ENCODE results near the gene ZIC3.
"Not testable (repeated sequence)": the region's sequence is repeated elsewhere in the genome, so short reads cannot be mapped to it uniquely, and the experiment has no call there.

Gene ZIC3

DNA sequence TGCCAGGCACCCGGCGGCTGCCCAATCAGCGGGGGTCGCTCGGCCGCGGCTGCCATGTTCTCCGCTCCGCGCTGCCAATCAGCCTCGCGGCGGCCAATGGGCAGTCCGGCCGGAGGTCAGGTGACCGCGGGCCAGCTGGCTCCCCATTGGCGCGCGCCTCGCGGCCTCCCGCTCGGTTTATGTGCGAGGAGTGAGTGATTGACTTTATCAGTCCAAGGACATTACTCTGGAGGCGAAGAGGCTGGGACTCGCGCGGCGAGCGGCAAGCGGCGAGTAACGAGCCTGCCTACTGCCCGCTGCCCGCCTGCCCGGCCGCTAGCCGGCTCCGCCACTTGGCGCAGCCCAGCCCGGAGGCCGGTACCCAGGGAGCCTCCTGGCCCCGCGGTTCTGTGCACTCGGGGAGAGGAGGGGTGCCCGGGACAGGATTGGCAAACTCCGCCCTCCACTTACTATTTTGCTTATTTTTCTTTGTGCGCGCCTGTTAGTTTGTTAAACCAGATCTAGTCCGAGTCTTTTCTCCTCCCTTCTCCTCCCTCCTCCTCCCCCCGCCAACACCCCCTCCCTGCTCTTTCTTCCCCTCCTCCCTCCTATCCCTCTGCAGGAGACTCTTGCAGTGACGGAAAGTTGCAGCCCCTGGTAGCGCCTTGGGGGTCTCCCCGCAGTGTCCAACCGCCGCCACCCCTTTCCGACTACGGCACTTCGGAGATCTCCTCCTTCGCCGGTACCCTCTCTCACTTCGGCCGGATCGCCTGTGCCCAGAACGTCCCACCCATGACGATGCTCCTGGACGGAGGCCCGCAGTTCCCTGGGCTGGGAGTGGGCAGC is at the start of gene ZIC3:
Gene ZIC3 (plus strand): TSS at position 207 of the 825 bp plus-strand sequence. CDS start 565 bp downstream, at position 772.
- DNase-seq, result no peak

DNA sequence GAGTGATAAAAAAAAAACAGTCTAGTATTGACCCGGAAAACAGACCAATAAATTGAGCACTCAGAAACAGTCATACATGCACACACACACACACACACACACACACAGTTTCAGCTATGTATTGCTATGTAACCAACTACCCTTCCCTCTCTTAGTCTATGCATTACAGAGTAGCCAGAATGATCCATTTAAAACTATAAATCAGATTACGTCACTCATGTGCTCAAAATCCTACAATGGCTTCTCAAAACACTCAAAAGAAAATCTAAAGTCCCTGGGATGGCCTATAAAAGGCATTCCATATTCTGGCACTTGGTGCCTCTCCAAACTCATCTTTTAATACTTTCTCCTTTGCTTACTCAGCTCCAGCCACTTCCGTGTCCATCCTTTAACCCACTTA is 46.5 kb upstream of the ZIC3 start:
- DNase-seq, result no peak

- DNase-seq, result no peak
Measured at GRCh38 chrX:137545711-137546651, 19.9 kb upstream of the ZIC3 start.

DNA sequence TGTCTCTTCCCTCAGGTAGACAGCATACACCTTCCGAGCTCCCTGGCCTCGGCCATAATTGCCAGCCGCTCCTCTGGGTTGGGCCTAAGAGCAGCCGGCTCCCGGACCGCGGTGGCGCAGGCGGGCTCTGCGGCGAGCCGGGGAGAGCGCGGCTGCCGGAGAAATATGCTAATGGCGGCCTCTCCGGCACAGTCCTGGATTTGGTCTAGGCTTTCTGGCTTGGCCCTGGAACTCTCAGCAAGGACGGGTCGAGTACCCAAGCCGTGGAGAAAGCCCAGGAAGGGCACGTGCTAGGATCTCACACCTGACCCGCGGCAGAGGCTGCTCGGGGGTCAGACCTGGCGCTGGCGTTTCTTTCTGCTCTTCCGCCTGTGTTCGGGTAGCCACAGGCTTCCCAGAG is 18.6 kb upstream of the ZIC3 start:
- DNase-seq, result no peak

- DNase-seq, result no peak
Measured at GRCh38 chrX:137548261-137548660, 17.7 kb upstream of the ZIC3 start.

GRCh38 chrX:137549073-137549472 is 16.9 kb upstream of the ZIC3 start:
- DNase-seq, result no peak

DNA sequence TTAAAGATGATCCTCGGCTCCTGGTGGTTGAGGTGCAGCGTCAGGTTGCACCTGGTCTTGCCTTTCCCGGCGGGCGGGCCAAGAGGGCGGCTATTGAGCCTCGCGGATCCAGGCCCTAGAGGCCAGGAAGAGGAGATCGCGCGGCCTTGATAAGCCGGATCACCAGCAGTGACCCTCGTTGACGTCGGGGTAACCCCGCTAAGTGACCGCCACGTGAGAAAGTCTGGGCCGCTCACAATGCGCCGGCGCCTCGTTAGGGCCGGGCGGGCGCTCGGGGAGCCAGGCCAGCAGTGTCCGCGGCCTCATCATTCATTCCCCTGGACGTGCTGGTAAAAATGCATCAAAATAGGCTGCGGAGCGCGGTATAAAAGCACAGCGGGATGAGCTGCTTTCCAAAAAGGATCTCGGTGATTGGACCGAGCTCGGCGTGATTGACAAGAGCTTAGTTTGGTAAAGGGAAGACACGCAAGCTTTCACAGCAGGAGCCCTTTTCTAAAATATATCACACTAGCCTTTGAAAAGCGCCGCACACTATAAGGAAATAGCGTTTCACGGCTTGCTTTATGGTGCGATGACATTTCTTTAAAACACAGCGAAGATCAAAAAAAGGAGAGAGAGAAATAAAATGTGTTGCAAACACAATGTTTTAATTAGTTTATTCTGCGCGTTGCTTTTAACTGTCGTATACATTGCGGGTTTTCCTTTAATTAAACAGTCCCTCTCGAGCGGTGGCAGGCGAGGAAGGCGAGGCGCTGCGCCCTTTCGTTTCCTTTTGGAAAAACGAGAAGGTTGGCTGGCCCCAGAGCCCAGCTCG is 15.9 kb upstream of the ZIC3 start:
- no peak for DNase-seq

DNA sequence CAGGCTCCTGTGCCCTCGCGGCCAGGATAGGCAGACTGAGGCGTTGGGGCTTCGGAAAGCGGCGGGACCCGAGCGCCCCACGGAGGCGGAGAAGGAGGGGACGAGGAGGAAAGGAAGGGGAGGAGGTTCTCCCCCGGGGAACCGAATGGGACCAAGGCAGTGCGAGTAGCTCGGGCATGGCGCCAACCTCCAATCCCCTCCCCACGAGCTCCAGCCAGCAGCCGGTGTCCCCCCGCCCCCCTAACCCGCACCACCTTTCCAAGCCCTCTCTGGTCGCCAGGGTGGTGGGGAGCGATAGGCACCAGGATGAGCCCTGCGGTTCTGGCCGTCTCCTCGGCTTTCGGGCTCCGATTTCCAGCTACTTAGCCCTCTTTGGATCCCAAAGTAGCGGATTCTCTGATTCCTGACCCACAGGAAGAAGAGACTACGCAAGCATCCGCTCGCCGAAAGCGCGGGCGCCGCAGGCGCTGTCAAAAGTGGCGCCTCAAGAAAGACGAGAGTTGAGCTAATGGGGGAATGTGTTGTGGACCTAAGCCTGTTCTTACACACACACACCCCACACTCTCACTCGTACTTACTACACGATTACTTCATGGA is 15.2 kb upstream of the ZIC3 start:
- DNase-seq, result no peak

- DNase-seq, result not testable (repeated sequence)
Measured at GRCh38 chrX:137552098-137552497, 13.8 kb upstream of the ZIC3 start.

- no peak for DNase-seq
Measured at GRCh38 chrX:137562096-137562495, 3.8 kb upstream of the ZIC3 start.

GRCh38 chrX:137563681-137564651 is 2.0 kb upstream of the ZIC3 start:
- no peak for DNase-seq

- DNase-seq, result no peak
Measured at GRCh38 chrX:137565318-137565904, 516 bp upstream of the ZIC3 start.

GRCh38 chrX:137566746-137567679 is 1.1 kb downstream of the ZIC3 start:
- no peak for DNase-seq

GRCh38 chrX:137567682-137568232 is 1.8 kb downstream of the ZIC3 start:
- no peak for DNase-seq

- no peak for DNase-seq
Measured at GRCh38 chrX:137568741-137569469, 3.0 kb downstream of the ZIC3 start.

GRCh38 chrX:137569470-137569891 is 3.6 kb downstream of the ZIC3 start:
- no peak for DNase-seq

DNA sequence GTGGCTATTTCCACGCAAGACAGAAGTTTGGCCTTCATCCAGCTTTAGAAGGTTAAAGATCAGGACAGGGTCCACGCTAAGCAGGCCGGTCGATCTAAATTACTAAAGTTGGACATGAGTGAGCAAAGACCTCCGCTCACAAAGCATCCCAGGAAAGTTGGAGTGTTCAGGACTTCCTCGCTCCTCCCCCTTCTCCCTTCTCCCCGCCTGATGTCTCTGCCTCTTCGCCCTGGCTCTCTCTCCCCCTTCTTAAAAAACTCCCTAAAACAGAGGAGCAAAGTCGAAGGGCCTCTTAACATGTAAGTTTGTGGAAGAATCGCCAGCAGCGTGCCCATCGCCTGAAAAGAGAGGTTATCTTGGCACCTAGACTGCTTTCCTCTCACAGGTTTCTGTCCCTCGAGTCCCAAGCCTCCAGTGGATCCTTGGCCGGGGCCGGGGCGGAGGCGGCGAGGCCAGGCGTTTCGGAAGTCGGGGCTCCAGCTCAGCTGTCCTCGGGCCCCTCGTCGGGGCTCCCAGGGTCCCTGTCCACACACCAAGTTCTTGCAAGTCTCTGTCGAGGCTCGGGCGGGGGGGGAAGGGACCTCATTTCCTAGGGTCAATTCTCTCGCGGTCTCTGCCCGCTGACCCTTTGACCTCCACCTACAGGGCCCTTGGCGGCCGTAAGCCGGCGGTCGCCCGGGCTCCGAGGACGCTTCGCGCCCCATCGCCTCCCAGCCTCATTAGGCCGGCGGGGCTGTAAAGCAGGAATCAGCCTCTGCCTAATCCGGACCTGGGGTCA is 7.6 kb downstream of the ZIC3 start:
- DNase-seq, result no peak
